ENCODE data around the gene TCF12. TPM values are rescaled to one million over a fixed set of nuclear protein-coding genes. Genes with fewer than 3 reads are reported as not detected.

Gene TCF12
- total and polyA plus RNA-seq, 2 of the 8 experiments (the other 6 are each of a cell fraction or from before 2014, with no cell fraction given) = 85.8 to 101 TPM

GRCh38 chr15:56887782-56888438, 30.5 kb upstream of the TCF12 start:
- peak overlapping the region; percentile 73; the same call in 1 of the 2 replicates for H3K18ac ChIP-seq (ENCODE audit: extremely low read depth, low read length)
- 63% methylated on average over 5 of the region's 5 CpGs; no CpG with 5 or more reads in 1 of the 2 experiments for WGBS, 2 experiments (ENCODE audit: extremely low coverage in 1 of 2, insufficient coverage in 1 of 2, insufficient read length in 1 of 2, insufficient replicate concordance in 2 of 2, low coverage in 1 of 2, low lambda C conversion rate in 2 of 2, missing lambda C conversion rate in 1 of 2)
- peaks cover 0 to 7% (median 5%) of the 10 kb centered on the region in 4 experiments; a peak in 4 of 7 replicates for H3K4me1 ChIP-seq (replicated peaks in 1 of 4; ENCODE audit: control insufficient read depth in 3 of 4, insufficient read depth in 4 of 4, low read length in 3 of 4)
- H3K56ac ChIP-seq (replicated peaks; ENCODE audit: insufficient read length, low read depth, low read length) = peak overlapping the region; percentile 2
- FAIRE-seq = no peak
- peak overlapping the region; percentile 74 for H2AFZ ChIP-seq (ENCODE audit: low read length)
- H3K4me3 ChIP-seq (ENCODE audit: extremely low read depth in 1 of 4, insufficient read depth in 2 of 4, low read depth in 3 of 4, low read length in 4 of 4) = peak overlapping the region; percentile 61 to 71 (median 66)
- H2BK12ac ChIP-seq (ENCODE audit: low read depth, low read length) = no peak overlapping the region
- no peaks in the 10 kb centered on the region for H3K9me3 ChIP-seq (ENCODE audit: insufficient read depth in 2 of 2, low read depth in 1 of 2, low read length in 1 of 2)
- no peak overlapping the region for H2BK15ac ChIP-seq (ENCODE audit: low read length)
- H3K36me3 ChIP-seq (ENCODE audit: control insufficient read depth in 2 of 4, insufficient read depth in 4 of 4, low read length in 3 of 4) = no peaks in the 10 kb centered on the region; a peak in 1 of 8 replicates
- ChIA-PET CTCF (ENCODE audit: partially characterized antibody) (interaction anchor here (0.9 kb wide), 1 partner anchor 397 kb away, joined by 3 read pairs; no protein-coding TSS in a partner anchor), POLR2A (ENCODE audit: partially characterized antibody) (interaction anchor here (0.7 to 3.1 kb wide), 3 partner anchors 16 to 47 kb away, joined by 3 to 69 read pairs (median 3); partner anchors contain the start of gene TCF12)
- H3K79me2 ChIP-seq (ENCODE audit: control insufficient read depth in 1 of 2, insufficient read depth in 2 of 2, low read length in 2 of 2) = no peaks in the 10 kb centered on the region
- peaks cover 8% of the 10 kb centered on the region for H3K23me2 ChIP-seq (ENCODE audit: low read depth, low read length)
- no peaks in the 10 kb centered on the region for H3K79me1 ChIP-seq (ENCODE audit: low read depth, low read length)
- H3K4me2 ChIP-seq (ENCODE audit: insufficient read depth in 1 of 2, low read depth in 2 of 2, low read length in 2 of 2) = peak overlapping the region; percentile 75 to 93
- no peak overlapping the region for H3K4ac ChIP-seq (replicated peaks; ENCODE audit: insufficient read length, low read depth, low read length)
- no peak overlapping the region for H3K23ac ChIP-seq (ENCODE audit: insufficient read length)
- H2BK20ac ChIP-seq (ENCODE audit: low read length) = no peak overlapping the region
- TF ChIP-seq MAFK (IDR thresholded peaks at IDR 0.05; ENCODE audit: low read depth, low read length) (no peak), KDM5A (IDR thresholded peaks at IDR 0.05; ENCODE audit: low read length) (no peak), TEAD4 (IDR thresholded peaks at IDR 0.05; ENCODE audit: low read depth, low read length) (no peak), CTBP2 (IDR thresholded peaks at IDR 0.05; ENCODE audit: borderline replicate concordance, insufficient read depth, insufficient read length, low read length) (no peak), ASH2L (IDR thresholded peaks at IDR 0.05; ENCODE audit: low read length) (no peak), TAF7 (optimal IDR thresholded peaks at IDR 0.05; ENCODE audit: borderline replicate concordance, low read depth, low read length) (no peak), USF2 (IDR thresholded peaks at IDR 0.05; ENCODE audit: low read length) (no peak), NANOG (IDR thresholded peaks at IDR 0.05; ENCODE audit: insufficient read depth, low read depth, low read length, poor library complexity, severe bottlenecking) (no peak), SP2 (IDR thresholded peaks at IDR 0.05; ENCODE audit: low read length) (no peak), POU5F1 (IDR thresholded peaks at IDR 0.05; ENCODE audit: low read depth, low read length) (no peak)
- peak overlapping the region; percentile 79 for H2BK5ac ChIP-seq (ENCODE audit: low read depth, low read length)
- H4K8ac ChIP-seq (ENCODE audit: extremely low read depth, insufficient read depth, low read length) = no peak overlapping the region
- H2AK5ac ChIP-seq (ENCODE audit: low read depth, low read length) = no peak overlapping the region
- H3K27me3 ChIP-seq (replicated peaks in 1 of 4; ENCODE audit: control insufficient read depth in 3 of 4, extremely low read depth in 1 of 4, insufficient read depth in 3 of 4, low read length in 3 of 4) = peaks cover 2 to 8% (median 4%) of the 10 kb centered on the region in 4 experiments; a peak in 4 of 7 replicates
- H4K91ac ChIP-seq (replicated peaks; ENCODE audit: insufficient read length, low read length) = peak overlapping the region; percentile 58
- H4K5ac ChIP-seq (ENCODE audit: insufficient read length, low read depth, low read length) = peak overlapping the region; percentile 46
- peak overlapping the region; percentile 52 to 71 (median 66) for H3K9ac ChIP-seq (replicated peaks in 1 of 4; ENCODE audit: extremely low read depth in 1 of 4, low read depth in 3 of 4, low read length in 3 of 4)
- no peak for DNase-seq (ENCODE audit: low read depth in 1 of 2, low spot score in 2 of 2)
- no peaks in the 10 kb centered on the region for H4K20me1 ChIP-seq (replicated peaks in 1 of 2; ENCODE audit: control insufficient read depth in 1 of 2, insufficient read depth in 2 of 2, low read length in 2 of 2)
- no peak overlapping the region for H3K14ac ChIP-seq (ENCODE audit: insufficient read length)
- no peak overlapping the region for H2BK120ac ChIP-seq (replicated peaks; ENCODE audit: low read depth, low read length)
- peak overlapping the region; percentile 62; the same call in 1 of the 2 replicates for H3K27ac ChIP-seq (ENCODE audit: low read depth, low read length)
